Skin of body (tissue), 3 donors: Measurements from ENCODE around the gene PTCH2. TPM values are rescaled to one million over a fixed set of nuclear protein-coding genes. Genes with fewer than 3 reads are reported as not detected.

ENCODE experiments used
- DNase-seq: peaks from one replicate; lab custom pipeline; 2025; lab: John Stamatoyannopoulos, UW
- small RNA-seq: library from RNA; depleted of rRNA; stranded (forward); fragments of <200 nt; gene quantifications from one replicate; pipeline ENCODE3, GENCODE V24; 2014; ENCODE audit warnings: low replicate concordance
- total RNA-seq: library from RNA; depleted of rRNA; stranded (reverse); fragments of >200 nt; gene quantifications from one replicate; pipeline ENCODE4 v1.2.3, GENCODE V29; 2014

Gene PTCH2
- total RNA-seq, 1 donor from 2014 or later, result 7.2 TPM

DNA sequence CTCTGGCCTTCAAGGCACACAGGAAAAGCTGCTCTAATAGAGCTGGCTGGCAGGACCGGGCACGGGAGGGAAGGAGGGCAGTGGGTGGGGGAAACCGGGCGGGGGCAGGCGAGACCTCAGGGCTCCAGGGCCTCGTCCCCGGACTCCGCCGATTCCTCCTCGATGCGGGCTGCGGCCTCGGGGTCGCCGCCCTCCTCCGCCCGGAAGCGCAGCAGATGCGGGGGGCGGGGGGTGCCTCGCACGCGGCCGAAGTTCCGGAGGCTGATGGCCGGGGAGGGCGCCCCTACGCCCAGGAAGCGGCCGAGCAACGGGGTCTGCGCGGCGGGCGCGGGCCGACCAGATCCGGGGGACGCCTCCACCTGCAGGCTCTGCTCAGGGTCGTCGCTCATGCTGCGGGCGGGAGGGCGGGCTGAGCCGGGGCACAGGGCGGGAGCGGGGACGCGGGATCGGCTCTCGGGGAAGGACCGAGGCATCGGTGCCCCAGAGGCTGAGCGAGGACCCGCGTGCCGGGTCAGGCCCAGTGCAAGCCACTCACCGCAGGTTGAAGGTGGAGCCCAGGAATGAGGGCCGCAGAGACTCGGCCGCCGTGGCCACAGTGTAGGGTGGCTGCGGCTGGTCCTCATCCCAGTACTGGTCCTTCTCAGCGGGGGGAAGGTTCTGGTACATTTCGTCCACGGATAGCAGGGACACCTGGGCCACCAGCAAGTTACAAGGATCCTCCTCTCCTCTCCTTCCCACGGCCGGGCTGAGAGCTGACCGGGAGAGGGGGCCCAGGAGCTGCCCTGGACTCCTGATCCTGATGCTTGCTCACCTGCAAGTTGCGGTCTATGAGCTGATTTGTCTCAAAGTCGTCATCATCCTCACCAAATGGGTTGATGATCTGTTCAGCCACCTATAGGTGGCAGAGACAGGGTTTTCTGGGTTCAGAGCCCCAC is 58.7 kb downstream of the PTCH2 start:
- no peak for DNase-seq

DNA sequence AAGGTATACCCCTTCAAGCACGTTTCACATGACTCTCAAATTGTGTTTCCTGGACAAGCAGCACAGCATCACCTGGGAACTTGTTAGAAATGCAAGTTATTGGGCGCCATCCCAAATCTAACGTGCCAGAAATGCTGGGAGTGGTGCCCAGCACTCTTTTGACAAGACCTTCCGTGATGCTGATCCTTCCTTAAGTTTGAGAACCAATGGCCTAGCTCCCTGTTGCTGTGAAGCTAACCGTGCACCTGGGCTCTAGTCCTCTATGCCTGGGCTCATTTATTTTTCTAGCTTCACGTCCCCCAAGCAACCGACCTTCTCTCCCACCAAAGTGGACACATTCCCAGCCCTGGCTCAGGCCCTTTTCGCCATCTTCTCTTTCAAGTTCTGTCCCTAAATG is 59.4 kb downstream of the PTCH2 start:
- DNase-seq, result no peak

DNA sequence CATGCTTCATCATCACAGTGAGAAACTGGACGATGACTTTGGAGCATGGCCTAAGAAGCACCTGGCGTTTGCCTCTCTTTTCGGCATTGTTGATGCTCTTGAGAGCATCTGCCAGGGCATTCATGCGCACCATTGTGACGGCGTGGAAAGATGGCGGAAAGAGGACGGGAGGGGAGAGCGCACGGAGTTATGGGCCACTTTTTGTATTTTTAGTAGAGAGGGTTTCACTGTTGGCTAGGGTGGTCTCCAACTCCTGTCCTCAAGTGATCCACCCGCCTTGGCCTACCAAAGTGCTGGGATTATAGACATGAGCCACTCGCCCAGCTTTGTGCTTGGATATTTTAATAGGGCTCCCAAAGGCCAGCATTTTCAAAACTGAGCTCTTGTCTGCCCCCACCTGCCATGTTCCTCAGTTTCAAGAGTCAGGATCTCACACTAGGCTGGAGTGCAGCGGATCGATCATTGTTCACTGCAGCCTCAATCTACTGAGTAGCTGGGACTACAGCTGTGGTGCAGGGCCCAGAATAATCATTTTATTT is 62.4 kb downstream of the PTCH2 start:
- no peak for DNase-seq

- DNase-seq, result no peak
Measured at GRCh38 chr1:44778705-44779576, 64.1 kb downstream of the PTCH2 start.

DNA sequence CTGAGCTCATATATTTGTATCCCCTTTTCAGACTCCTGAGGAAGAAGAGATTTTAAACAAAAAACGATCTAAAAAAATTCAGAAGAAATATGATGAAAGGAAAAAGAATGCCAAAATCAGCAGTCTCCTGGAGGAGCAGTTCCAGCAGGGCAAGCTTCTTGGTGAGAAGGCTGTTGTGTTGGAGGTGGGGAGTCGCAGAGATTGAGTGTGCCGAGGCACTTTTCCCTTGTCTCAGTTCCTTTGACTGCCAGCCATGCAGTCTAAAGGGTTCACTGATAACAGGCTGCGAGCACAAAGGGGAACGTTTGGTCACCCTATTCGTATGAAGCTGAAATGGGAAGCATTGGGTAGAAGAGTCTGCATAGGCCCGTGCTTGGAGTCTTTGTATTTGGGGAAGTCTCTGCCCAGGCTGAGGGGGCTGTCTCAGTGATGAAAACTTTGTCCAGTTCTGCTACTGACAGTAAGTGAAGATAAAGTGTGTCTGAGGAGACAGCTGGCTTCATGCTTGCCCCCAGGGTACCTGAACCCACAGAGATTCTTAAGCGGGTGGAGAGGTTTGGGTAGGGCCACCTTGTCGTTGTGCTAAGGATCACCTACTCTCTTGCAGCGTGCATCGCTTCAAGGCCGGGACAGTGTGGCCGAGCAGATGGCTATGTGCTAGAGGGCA is 65.0 kb downstream of the PTCH2 start:
- DNase-seq, result no peak

DNA sequence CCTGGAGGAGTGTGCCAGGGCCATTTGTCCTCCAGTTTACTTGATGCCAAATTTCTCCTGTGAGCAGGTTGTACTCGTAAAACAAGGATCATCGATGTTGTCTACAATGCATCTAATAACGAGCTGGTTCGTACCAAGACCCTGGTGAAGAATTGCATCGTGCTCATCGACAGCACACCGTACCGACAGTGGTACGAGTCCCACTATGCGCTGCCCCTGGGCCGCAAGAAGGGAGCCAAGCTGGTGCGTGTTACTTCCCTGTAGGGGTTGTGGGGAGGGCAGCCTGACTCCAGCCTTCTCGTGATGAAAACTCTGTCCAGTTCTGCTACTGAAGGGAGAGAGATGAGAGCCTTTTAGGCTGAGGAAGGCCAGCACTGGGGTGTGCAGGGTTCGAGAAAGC is 65.5 kb downstream of the PTCH2 start:
- no peak for DNase-seq

GRCh38 chr1:44776730-44777068 is 66.4 kb downstream of the PTCH2 start:
- no peak for DNase-seq

GRCh38 chr1:44775930-44776729 is 66.9 kb downstream of the PTCH2 start:
- DNase-seq, result no peak

DNA sequence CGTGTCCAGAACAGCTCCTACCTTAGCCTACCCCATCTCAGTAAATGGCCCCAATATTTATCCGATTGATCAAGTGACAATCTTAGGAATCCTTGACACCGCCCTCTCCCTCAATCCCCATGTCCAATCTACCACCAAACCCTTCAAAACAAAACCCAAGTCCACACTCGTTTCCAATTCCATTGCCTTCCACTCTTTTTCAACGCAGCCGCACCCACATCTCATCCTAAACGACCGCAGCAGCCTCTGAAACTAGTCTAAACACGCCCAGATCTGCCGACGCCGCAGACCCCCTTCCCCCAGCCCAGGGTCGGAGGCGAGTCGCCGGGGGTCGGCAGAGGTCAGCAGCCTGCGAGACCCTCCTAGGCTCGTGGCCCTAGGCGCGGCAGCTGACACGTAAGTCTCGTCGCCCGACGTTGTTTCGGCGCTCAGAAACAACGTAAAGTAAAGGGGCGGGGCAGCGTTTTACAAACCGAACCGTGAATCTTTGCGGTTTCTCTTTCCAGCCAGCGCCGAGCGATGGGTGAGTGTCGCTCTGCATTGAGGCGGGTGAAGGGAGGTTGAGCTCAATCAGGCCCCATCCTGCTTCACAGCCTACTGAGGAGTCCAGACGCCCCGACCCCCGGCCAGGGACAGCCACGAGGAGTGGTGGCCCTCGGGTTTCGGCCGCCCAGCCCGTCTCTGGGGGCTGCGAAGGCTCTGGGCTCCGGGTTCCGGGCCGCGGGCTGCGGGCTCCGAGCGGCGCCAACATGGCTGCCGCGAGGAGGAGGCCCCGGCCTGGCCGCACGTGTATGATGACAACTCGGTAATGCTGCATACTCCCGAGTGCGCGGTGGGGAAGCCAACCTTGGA is 67.7 kb downstream of the PTCH2 start, which contains the start of gene RPS8:
Gene RPS8, plus strand, starts transcription at position 463 of the 852 bp plus-strand sequence. Its CDS starts 57 bp downstream, at position 520.
- DNase-seq, result peak; percentile 95

Small RNA genes within 50 kb of the gene (small RNA-seq; reads per million reads assigned to genes)
- not detected for gene AL136380.1
- 93.2 reads per million, percentile 96 among the genes with 10 or more reads in this experiment for gene SNORD38A
- gene SNORD38B, result not detected
- 2,688 reads per million, percentile 99 among the genes with 10 or more reads in this experiment for gene SNORD46
- gene SNORD55, result not detected

Other genes with a start within 250 kb of the PTCH2 start
- gene TMEM53, start 168.8 kb downstream of the PTCH2 start, total RNA-seq, result 2.2 TPM
- 3.6 TPM for gene ARMH1, start 168.5 kb downstream of the PTCH2 start, total RNA-seq
- gene RNU5D-1, start 112.1 kb downstream of the PTCH2 start, total RNA-seq, result not detected
- gene KIF2C, start 103.4 kb downstream of the PTCH2 start, total RNA-seq, result 10.1 TPM
- gene RPS8, start 67.7 kb downstream of the PTCH2 start, total RNA-seq, result 1,591 TPM
- 0.10 TPM for gene BEST4, start 55.1 kb downstream of the PTCH2 start, total RNA-seq
- gene PLK3, start 42.9 kb downstream of the PTCH2 start, total RNA-seq, result 26.1 TPM
- not detected for gene DYNLT4, start 35.9 kb downstream of the PTCH2 start, total RNA-seq
- gene BTBD19, start 34.7 kb downstream of the PTCH2 start, total RNA-seq, result 3.5 TPM
- gene EIF2B3, start 143.3 kb upstream of the PTCH2 start, total RNA-seq, result 29.3 TPM
- 15.9 TPM for gene HECTD3, start 168.1 kb upstream of the PTCH2 start, total RNA-seq
- 71.9 TPM for gene UROD, start 169.0 kb upstream of the PTCH2 start, total RNA-seq